ENCODE measurements around the gene CALCOCO1. TPM values are rescaled to one million over a fixed set of nuclear protein-coding genes. Genes with fewer than 3 reads are reported as not detected.
A peak's percentile ranks its signal among the peaks of the same experiment; 100 is the strongest.

CALCOCO1 gene
- total and polyA plus RNA-seq, 3 donors from 2014 or later = 120 to 167 (median 121) TPM

GRCh38 chr12:53752621-53753020, 25.4 kb upstream of the CALCOCO1 start:
- no peak for DNase-seq
- Histone ChIP-seq H3K4me3 (no peak overlapping the region), H3K27ac (no peak overlapping the region), H3K36me3 (ENCODE audit: low read depth, missing control alignments) (no peaks in the 10 kb centered on the region), H3K4me1 (peaks cover 12% of the 10 kb centered on the region), H3K27me3 (no peaks in the 10 kb centered on the region), H3K9me3 (no peaks in the 10 kb centered on the region)
- WGBS, 2 donors = 76 to 84% methylated on average over 3 of the region's 3 CpGs
- TF ChIP-seq CTCF (IDR thresholded peaks at IDR 0.05) (no peak), POLR2A (IDR thresholded peaks at IDR 0.05) (no peak)
- intact Hi-C loops (cut with DNase I; ENCODE audit: low total_unique reads) = no loop called here

GRCh38 chr12:53752192-53752601, 24.9 kb upstream of the CALCOCO1 start:
- TF ChIP-seq POLR2A (IDR thresholded peaks at IDR 0.05) = no peak
- TF ChIP-seq CTCF (IDR thresholded peaks at IDR 0.05) = no peak
- H3K4me1 ChIP-seq = peaks cover 12% of the 10 kb centered on the region
- no peak overlapping the region for H3K27ac ChIP-seq
- 39 to 40% methylated on average over 13 of the region's 13 CpGs for WGBS, 2 donors
- H3K4me3 ChIP-seq = peak overlapping the region in 1 of 2 donors; percentile 65
- no peak for DNase-seq
- no peaks in the 10 kb centered on the region for H3K27me3 ChIP-seq
- no peaks in the 10 kb centered on the region for H3K36me3 ChIP-seq (ENCODE audit: low read depth, missing control alignments)
- no peaks in the 10 kb centered on the region for H3K9me3 ChIP-seq
- intact Hi-C loops (cut with DNase I; ENCODE audit: low total_unique reads) = no loop called here

GRCh38 chr12:53751336-53752191, 24.3 kb upstream of the CALCOCO1 start, which contains the start of gene CISTR:
CISTR (minus strand) TSS chr12:53751979.
- TF ChIP-seq POLR2A (IDR thresholded peaks at IDR 0.05) (no peak), CTCF (IDR thresholded peaks at IDR 0.05) (no peak)
- Histone ChIP-seq H3K27ac (no peak within 1 kb of the TSS), H3K4me1 (peaks cover 12% of the 10 kb centered on the region), H3K4me3 (peak within 1 kb of the TSS; percentile 41 to 65), H3K27me3 (no peaks in the 10 kb centered on the region), H3K36me3 (ENCODE audit: low read depth, missing control alignments) (no peaks in the 10 kb centered on the region), H3K9me3 (no peaks in the 10 kb centered on the region)
- intact Hi-C loops (cut with DNase I; ENCODE audit: low total_unique reads) = no loop called here
- 3% methylated on average over 34 to 76 of the region's 76 CpGs for WGBS, 2 donors
- no peak for DNase-seq

DNA sequence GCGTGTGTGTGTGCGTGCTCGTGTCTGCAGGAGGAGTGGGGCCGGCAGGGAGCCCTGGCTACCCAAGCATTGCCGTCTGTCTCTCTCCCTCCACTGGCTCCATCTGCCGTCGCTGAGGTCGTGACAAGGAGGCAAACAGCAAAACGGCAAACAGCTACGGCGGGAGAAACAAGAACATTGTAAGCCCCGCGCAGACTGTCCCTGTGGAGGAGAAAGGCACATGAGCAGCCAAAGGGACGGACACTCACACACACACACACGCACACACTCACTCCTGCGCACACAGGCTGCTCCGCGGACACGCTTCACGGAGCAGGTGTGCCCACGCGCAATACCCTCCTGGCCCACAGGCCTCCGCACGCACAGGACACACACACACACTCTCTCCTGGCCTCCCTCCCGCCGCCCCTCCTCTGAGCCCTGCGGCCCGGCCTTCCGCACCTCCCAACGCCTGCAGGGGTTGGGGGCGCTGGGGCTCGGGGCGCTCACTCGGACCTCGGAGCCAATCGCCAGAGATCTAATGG, 23.6 kb upstream of the CALCOCO1 start:
- no peaks in the 10 kb centered on the region for H3K36me3 ChIP-seq (ENCODE audit: low read depth, missing control alignments)
- no peaks in the 10 kb centered on the region for H3K27me3 ChIP-seq
- peak; percentile 41 for DNase-seq
- TF ChIP-seq CTCF (IDR thresholded peaks at IDR 0.05) = no peak
- no peak for TF ChIP-seq POLR2A (IDR thresholded peaks at IDR 0.05)
- no peaks in the 10 kb centered on the region for H3K9me3 ChIP-seq
- intact Hi-C loops (cut with DNase I; ENCODE audit: low total_unique reads) = no loop called here
- H3K27ac ChIP-seq = no peak overlapping the region
- H3K4me3 ChIP-seq = peak overlapping the region; percentile 41 to 65
- H3K4me1 ChIP-seq = peaks cover 12% of the 10 kb centered on the region
- 5 to 15% methylated on average over 5 to 36 of the region's 36 CpGs for WGBS, 2 donors
